Measurements from ENCODE around the gene PRM2.

The PRM2 gene, protein sequence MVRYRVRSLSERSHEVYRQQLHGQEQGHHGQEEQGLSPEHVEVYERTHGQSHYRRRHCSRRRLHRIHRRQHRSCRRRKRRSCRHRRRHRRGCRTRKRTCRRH

DNA sequence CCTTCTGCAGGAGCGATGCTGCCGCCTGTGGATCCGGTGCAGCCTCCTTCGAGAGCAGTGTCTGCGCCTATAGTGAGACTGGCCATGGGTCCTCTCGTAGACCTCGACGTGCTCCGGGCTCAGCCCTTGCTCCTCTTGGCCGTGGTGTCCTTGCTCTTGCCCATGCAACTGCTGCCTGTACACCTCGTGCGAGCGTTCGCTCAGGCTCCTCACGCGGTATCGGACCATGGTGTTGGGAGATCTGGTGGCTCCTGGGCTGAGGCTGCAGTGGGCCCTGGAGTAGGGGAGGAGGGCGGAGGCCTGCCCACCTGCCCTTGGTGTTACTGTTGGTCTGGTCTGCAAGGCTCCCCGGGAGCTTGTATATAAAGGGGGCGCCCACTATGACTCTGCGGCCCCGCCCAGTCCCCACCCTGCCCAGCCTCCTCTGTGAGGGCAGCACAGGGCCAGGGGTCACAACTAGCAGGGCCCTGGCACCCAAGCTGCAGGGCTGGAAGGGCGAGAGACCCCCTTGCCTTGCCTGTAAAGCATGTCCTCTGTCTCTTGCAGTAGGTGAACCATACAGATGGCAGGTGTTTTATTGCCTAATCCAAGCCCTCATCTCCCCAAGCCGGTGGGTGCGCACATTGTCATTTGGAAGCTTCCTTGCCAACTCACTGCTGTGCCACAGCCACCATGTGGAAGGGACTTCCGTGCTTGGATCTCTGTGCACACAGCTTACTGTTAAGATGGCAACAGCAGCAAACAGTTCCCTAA, at the start of gene PRM2:
Gene PRM2 (minus strand): TSS at position 338 of the 753 bp plus-strand sequence. CDS start 110 bp downstream, at position 228.
- no peak for DNase-seq (ENCODE audit: low read depth in 2 of 2)

DNA sequence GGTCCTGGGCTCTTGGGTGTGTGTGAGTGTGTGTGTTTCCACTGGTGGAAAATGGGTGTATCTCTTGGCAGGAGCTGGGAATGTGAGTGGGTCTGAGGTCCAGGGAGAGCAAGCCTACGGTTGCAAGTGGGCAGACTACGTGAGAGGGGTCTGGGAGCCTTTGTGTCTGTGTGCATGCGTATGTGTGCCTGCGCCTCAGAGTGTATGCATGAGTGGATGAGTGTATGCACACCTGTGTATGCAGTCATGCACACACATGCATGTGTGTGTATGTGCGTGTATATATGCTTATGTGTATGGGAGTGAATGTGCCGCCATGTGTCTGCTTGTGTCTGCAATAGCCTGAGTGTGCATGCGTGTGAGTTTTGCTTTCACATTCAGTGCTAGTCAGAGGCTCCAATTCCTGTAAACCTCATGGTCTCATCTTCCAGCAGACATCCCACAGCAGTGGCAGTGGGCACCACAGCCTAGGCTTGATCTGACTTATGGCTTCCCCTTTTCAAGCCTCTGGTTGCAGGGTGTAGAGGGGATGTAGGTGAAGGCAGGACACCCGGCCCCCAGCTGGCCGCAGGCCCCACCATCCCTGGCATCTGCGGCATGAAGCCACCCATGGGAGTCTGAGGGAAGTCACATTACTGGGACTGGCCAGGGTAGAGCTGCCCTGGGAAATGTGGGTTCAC, 49.3 kb upstream of the PRM2 start:
- no peak for DNase-seq (ENCODE audit: low read depth in 2 of 2)

DNA sequence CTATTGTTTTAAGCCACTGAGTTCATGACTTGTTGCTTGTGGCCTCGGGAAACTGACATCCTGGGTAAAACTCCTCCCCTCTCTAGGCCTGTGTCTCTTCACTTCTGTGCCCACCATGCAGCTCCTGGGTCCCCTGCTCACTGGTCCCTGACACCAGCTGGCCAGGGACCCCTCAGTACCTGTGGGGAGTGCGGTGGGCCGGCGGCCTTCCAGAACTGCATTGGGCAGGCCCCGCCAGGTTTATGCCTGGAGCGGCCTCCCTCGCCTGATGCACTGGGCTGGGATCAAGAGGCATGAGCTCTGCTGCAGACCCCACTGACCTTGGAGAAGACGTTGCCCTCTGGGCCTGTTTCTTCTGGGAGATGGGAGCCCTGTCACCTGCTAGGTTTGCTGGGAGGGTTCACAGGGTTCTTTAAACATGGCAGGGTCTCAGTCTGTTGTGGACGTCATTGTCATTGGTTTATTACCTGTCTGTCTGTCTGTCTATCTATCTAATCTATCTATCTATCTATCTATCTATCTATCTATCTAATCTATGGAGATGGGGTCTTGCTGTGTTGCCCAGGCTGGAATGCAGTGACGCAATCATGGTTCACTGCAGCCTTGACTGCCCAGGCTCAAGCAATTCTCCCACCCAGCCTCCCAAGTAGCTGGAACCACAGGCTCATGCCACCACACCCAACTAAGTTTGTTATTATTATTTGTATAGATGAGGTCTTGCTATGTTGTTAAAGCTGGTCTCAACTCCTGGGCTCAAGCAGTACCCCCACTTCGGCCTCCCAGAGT, 47.5 kb upstream of the PRM2 start:
- no peak for DNase-seq (ENCODE audit: low read depth in 2 of 2)

DNA sequence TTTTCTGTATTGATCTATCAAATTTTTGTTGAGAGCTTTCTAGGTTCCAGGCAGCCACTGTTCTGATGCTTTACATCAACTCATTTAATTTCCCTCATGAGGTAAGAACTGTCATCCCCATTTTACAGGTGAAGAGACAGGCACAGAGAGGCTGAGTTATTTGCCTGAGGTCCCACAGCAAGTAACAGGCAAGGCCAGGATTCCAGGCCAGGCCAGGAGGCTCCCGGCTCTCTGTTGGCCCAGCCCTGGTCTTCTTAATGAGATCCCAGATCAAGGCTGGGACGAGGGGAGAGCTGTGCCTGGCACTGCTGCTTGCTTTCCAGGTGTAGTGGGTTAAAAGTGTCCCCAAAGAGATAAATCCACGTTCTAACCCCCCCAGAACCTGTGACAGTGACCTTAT, 46.5 kb upstream of the PRM2 start:
- DNase-seq (ENCODE audit: low read depth in 2 of 2) = no peak

DNA sequence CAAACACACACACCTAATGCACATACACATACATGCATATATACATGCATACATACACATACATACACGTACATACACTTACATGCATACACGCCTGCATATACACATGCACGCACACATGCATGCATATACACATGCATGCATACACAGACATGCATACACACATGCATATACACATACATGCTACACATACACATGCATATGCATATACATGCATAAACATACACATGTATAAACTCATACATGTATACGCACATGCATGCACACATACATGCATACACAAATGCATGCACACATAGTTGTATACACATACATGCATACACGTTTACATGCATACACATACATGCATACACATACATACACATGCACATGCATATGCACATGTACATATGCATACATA, 45.4 kb upstream of the PRM2 start:
- no peak for DNase-seq (ENCODE audit: low read depth in 2 of 2)

DNA sequence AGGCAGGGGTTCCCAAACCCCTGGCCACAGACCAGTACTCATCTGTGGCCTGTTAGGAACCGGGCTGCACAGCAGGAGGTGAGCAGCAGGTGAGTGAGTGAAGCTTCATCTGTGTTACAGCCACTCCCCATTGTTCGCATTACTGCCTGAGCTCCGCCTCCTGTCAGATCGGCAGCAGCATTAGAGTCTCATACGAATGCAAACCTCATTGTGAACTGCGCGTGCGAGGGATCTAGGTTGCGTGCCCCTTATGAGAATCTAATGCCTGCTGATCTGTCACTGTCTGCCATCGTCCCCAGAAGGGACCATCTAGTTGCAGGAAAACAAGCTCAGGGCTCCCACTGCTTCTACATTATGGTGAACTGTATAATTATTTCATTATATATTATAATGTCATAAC, 43.9 kb upstream of the PRM2 start:
- no peak for DNase-seq (ENCODE audit: low read depth in 2 of 2)

DNA sequence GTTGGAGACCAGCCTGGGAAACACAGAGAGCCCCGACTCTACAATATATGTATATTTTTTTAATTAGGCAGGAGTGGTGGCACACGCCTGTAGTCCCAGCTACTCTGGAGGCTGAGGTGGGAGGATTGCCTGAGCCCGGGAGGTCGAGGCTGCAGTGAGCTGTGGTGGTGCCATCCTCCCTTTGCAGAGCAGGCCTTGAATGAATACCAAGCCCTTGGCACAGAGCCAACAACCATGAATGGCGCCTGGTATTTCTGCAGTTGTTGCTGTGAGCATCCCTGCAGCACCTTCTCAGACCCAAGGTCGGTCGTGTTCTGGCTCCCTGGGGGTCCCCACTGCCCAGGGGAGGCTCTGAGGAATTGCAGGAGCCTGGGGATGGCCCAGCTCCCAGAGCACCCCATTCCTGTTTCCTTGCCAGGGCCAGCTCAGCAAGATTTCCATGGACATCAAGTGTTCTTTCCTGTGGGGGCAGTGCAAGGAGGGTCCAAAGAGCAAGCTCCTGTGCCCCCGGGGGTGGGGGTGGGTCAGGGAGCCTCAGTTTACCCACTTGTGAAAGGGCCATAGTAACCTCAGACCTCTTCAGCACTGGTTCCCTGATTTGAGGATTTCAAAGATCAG, 43.4 kb upstream of the PRM2 start:
- no peak for DNase-seq (ENCODE audit: low read depth in 2 of 2)

DNA sequence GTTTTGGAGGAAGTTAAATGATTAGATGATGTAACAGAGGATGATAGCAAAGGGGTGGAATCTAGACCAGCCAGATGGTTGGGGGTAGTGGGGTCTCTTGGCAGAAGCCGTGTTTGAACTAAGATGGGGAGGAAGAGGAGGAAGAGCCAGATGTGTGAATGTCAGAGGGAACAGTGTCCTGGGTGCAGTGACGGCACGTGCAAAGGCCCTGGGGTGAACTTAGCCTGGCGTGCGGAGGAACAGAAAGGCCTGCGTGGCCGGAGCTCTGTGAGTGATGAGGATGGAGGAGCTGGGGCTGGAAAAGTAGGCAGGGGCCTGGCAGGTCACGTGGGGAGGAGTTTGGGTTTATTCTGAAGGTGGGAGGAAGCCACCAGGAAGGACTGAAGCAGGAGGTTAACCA, 42.5 kb upstream of the PRM2 start:
- no peak for DNase-seq (ENCODE audit: low read depth in 2 of 2)

DNA sequence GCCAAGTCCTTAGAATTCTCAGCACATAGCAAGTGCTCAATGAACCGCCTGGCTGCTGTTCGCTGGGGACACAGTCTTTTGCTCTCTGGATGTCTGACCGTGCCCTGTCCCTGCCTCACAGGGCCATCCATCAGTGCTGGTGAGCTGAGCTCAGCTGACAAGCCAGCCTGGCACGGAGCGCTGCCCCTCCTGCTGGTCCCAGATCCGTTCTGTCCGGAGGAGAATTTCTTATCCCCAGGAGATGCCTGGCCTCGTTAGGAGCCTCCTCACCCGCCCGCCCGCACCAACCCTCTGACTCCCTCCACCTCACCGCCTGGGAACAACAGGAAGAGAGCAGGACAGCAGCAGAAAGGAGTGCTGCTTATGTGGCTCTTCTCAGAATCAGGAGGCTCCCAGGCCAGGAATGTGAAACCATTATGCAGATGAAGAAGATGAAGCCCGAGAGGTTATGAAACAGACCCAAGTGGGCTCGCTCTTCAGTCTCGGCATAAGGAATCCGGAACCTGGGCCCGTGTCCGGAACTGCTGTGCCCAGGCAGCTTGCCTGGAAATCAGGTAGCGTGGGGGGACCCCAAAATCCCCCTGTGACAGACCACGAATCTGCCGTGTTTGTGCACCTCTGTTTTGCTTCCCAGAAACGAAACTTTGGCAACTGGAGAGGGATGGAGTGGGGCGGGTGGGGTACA, 40.2 kb upstream of the PRM2 start:
- DNase-seq (ENCODE audit: low read depth in 2 of 2) = no peak

DNA sequence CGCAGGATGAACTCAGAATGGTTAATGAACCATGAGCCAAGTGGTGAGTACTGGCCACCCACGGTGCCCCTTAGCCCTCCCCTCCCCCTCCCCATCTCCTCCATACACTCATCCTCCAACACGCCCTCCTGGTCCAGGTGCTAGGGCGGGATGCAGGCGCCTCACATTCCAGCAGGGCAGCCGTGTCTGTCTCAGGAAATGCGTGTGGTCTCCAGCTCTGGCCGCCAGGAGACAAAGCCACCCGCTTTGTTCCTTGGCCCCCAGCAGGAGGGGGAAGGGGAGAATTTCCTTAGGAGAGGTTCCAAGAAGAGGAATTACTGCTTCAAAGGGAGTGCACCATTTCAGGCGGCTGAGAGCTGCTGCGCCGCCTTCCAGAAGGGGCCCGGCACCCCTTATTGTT, 39.2 kb upstream of the PRM2 start:
- no peak for DNase-seq (ENCODE audit: low read depth in 2 of 2)

DNA sequence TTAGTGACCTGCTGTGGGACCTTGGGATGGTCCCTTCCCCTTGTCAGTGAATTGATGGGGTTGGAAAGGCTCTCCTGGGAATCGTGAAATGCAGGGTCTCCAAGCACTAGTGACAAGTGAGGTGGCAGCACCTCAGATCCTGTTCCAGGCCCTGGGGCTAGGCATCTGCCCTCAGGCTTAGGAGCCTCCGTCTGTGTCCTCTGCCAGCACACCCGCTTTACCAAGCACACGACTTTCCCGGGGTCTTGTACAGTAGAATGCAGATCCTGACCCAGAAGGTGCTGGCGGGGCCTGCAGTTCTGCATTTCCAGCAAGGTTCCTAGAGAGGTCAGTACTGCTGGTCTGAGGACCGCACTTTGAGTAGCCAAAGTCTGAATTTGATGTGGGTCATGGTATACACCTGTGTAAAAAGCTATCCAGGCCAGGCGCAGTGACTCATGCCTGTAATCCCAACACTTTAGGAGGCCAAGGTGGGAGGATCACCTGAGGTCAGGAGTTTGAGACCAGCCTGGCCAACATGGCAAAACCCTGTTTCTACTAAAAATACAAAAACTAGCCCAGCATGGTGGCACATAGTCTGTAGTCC, 38.1 kb upstream of the PRM2 start:
- no peak for DNase-seq (ENCODE audit: low read depth in 2 of 2)

DNA sequence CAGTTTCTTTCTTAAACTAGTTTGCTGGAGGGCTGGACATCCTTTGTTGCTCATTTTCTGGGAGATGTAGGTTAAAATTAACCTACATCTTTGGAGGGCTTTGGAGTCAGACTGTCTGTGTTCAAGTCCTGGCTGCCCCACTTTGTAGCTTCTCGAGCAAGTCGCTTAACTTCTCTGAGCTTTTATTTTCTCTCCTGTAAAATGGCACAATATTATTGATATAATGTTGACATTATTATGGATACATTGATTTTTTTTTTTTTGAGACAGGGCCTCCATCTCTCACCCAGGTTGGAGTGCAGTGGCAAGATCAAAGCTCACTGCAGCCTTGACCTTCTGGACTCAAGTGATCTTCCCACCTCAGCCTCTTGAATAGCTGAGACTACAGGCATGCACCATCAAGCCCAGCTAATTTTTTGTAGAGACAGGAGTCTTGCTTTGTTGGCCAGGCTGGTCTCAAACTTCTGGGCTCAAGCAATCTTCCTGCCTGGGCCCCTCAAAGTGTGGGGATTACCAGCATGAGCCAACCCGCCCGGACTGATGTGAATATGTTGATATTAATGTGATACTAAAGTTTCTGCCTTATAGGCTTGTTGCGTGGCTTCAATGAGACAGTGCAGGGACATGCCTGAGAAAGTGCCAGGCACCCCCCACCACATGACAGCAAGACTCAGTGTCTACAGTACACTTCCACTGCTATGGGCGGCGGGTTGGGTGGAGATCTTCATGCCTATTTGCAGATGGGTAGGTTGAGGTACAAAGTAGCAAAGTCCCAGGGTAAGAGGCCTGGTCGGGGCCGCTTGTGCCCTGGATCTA, 37.4 kb upstream of the PRM2 start:
- no peak for DNase-seq (ENCODE audit: low read depth in 2 of 2)

DNA sequence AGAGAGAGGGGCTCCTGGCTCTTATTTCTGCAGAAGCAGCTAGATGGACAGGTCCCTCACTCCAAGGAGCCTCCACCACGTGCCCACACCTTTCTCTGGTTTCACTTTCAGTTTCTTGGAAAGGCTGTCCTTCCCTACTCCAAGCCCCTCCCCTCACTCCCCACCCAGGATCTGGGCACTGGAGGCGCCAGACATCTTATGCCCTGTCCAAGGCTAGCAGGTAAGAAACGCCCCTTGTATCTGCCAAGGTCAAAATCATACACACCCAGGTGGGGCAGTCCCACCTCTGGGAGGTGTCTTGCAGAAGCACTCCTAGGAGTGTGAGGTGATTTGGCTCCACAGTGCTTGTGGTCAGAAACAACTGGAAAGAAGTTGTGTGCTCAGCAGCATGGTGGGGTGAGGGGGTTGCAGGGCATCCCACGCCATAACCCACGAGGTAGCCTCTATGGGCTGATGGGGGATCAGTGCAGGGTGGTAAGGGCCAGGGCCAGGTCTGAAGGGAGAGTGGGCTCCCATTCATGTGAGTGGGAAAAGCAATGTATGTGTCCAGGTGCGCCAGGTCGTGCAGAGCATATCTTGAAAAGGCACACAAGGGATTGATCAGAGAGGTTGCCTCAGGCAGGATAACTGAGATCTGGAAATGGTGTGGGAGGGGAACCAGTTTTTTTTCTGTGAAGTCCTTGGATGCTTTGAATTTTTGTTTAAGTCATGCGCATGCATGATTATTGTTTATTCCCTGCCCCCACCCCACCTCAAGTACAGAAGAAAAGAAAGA, 36.6 kb upstream of the PRM2 start:
- no peak for DNase-seq (ENCODE audit: low read depth in 2 of 2)

DNA sequence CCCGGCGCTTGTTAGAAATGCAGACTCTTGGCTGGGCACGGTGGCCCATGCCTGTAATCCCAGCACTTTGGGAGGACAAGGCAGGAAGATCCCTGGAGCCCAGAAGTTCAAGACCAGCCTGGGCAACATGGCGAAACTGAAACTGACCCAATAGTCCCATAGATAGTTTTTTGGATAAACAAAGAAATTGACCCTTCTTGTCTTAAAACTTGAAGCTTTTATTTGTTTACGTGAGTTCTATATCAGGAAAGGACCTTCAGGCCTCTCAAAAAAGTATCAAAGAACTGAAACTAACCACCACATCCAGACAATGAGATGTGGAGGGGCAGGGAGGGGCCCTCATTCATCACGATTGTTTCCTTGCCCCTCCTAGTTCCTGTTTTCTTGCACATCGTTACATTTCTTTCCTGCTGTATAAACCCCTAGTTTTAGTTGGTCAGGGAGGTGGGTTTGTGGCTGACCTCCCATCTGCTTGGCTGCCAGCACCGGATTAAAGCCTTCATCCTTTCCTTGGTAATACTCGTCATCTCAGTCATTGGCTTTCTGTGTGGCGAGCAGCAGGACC, 34.8 kb upstream of the PRM2 start:
- DNase-seq (ENCODE audit: low read depth in 2 of 2) = no peak

DNA sequence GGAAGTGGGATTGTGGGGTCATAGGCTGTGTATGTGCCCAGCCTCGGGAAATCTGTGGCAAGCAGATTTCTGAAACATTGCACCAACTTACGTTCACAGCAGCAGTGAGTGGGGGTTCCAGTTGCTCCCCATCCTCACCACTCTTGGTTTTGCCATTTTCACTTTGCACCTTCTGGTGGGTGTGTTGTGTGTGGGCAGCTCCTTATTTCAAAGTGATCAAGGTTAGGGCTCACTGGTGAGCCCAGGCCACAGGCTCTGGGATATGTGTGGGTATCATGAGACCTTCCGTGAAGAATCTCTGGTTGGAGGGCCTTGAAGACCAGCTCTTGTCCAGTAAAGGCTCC, 34.3 kb upstream of the PRM2 start:
- no peak for DNase-seq (ENCODE audit: low read depth in 2 of 2)

DNA sequence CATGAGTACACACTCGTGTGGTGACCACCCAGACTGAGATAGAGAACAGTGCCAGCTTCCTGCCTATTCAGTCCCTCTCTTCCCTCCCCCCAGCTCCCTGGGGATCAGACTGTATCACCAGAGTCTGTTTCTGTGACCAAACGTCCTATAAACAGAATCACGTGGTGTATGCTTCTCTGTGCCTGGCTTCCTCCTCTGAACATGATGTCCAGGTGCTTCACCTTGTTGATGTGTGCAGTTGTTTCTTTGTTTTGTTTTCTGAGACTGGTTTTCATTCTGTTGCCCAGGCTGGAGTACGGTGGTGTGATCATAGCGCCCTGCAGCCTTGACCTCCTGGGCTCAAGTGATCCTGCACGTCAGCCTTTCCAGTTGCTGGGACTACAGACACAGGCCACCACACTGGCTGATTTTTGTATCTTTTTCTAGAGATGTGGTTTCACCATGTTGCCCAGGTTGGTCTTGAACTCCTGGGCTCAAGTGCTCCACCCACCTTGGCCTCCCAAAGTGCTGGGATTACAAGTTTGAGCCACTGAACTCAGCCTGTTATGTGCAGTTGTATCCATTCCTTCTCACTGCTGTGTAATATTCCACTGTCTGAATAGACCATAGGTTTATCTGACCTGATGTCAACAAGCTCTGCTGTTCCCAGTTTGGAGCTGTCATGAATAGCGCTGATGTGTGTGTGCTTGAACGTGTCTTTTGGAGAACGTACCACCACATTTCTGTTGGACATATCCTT, 33.8 kb upstream of the PRM2 start:
- no peak for DNase-seq (ENCODE audit: low read depth in 2 of 2)

DNA sequence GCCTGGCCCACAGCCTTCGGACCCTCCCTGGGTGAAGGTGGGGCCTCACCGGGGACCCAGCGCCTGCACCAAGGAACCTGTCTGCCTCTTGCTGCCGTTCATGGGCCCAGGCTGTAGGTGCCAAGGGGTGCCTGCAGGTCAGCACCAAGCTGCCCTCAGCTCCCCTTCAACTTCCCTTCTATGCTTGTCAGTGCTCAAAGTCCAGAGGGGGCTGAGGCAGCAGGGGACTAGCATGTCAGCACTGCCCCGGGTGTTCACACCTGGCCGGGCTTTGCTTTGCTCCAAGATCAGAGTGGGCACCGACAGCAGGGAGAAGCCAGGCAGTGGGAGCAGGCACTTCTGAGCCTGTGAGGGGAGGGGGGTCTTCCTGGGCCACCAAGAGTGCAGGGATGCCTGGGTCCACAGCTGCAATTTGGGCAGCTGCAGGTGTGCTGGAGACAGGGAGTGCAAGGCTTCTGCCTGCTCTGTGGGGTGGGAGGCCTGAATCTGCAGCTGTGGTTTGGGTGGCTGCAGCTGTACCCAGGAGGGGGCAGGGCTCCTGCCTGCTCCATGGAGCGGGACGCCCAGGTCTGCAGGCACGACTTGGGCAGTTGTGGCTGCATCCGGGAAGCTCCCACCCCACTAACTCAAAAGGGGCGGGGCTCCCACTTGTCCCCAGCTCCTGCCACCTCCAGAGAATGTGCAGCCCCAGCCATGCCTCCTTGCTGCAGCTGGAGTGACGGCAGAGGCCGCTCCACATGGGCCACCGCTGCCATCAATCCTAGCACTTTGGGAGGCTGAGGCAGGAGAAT, 32.4 kb upstream of the PRM2 start:
- no peak for DNase-seq (ENCODE audit: low read depth in 2 of 2)
